GM19324 (cell line): ENCODE results near the gene GAL3ST2.
A peak's percentile ranks its signal among the peaks of the same experiment; 100 is the strongest.

Experiments
- ATAC-seq: cut with Tn5 transposase; IDR thresholded peaks from one replicate; pipeline ENCODE4 v1.9.1; 2021; ENCODE audit warnings: mild to moderate bottlenecking, moderate library complexity; ENCODE audit not compliant: unreplicated experiment, low FRiP score

GAL3ST2 gene

DNA sequence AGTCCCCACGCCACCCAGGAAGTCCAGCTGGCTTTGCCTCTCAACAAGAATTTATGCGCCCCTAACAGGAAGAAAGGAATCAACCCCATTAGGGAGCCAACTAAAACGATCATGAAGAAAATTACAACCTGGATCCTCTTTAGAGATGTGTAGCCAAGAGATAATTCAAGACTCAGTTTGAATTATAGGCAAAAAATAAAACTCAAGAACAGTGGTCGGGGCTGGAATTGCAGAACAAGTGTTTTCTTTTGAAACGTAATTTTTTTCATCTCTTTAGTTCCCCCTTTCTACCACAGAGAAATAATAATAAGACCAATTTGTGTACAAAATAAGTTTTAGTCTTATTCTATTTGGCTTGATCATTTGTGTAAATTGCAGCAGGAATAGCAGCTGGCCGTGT is 59.7 kb downstream of the GAL3ST2 start:
- no peak for ATAC-seq

DNA sequence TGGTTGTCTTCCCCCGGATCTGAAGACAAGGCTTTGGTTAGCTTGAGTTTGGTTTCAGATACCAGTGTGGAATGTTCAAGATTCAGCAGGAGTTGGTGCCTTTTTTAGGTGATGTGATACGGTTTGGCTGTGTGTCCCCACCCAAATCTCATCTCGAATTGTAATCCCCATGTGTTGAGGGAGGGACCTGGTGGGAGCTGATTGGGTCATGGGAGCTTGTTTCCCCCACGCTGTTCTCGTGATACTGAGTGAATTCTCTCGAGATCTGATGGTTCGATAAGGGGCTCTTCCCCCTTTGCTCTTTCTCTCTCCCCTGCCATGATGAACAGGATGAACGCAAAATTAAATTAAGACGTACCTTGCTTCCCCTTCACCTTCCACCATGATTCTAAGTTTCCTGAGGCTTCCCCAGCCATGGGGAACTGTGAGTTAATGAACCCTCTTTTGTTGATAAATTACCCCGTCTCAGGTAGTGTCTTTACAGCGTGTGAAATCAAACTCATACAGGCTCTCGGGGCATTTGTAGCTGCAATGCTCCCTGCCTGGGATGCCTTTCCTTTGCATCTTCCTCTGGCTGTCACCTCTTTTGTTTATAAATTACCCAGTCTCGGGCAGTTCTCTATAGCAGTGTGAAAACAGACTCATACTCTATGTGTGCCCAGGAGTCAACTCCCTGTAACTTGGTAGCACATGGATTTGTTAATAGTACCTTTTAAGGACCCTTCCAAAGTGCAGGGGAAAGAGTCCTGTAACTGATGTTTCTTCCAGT is 60.8 kb downstream of the GAL3ST2 start:
- ATAC-seq = no peak

DNA sequence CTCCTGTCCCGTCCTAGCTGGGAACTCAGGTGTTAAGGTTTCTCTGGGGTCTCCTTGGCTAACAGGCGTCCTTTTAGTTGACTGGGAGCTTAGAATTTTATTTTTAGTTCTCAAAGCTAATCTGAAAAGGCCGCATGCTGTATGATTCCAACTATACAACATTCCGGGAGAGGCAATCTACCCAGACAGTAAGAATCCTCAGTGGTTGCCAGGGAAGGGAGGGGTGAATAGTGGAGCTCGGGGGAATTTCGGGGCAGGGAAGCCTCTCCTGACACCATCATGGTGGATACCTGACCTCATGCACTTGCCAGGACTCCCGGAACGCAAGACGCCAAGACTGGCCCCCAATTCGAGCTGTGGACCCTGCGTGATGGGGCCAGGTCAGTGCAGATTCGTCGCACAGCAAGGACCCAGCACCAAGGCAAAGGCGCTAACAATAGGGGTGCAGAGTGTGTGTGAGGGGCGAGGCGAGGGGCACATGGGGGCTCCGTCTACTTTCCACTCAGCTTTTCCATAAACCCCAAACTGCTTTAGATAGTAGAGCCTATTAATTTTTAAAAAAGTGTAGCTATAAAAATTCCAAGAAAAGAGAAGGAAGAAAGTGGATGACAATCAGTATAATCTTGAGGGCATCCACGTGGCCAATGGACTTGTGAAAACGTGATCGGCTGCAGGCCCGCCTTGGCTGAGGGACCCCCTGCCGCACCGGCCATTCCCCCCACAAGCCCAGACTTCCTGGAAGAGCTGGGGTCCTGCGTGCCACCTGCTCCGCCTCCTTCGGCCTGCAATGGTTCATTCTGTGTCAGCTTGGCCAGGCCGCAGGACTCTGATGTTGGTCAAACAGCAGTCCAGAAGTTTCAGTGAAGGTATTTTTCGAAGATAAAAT is 64.8 kb downstream of the GAL3ST2 start:
- ATAC-seq = no peak

DNA sequence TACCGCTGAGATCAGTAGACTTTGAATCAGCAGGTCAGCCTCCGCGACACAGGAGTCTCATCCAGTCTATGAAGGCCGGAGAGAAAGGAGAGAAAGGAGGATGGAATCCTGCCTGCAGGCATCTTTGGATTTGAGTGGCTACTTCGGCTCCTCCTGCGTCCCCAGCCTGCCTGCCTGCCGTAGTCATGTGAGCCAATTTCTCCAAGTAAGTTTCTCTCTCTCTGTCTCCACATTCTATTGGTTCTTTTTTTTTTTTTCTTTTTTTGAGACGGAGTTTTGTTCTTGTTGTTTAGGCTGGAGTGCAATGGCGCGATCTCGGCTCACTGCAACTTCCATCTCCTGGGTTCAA is 65.4 kb downstream of the GAL3ST2 start:
- no peak for ATAC-seq

DNA sequence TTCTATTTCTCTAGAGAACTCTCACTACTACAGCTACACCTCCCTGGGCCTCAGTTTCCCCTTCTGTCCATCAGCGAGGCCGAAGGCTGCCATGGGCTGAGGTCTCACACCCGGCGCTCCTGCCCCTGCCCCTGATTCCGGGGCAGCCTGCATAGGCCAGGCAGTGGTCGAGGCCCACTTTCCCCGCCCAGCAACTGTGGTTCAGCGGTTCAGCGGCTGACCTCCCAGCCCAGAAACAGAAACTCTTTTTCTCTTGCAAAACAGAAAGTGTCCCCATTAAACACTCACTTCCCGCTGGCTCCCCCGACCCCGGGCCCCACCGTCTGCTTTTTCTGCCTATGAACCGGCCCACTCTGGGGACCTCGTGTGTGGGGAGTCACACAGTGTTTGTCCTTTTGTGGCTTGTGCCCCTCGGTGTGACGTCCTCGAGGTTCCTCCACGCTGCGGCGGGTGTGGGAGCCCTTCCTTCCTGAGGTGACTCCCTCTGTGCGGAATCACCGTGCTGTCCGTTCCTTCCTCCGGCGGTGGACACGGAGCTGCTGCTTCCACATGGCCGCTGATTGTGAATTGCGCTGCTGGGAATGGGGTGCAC is 66.1 kb downstream of the GAL3ST2 start:
- ATAC-seq = no peak

DNA sequence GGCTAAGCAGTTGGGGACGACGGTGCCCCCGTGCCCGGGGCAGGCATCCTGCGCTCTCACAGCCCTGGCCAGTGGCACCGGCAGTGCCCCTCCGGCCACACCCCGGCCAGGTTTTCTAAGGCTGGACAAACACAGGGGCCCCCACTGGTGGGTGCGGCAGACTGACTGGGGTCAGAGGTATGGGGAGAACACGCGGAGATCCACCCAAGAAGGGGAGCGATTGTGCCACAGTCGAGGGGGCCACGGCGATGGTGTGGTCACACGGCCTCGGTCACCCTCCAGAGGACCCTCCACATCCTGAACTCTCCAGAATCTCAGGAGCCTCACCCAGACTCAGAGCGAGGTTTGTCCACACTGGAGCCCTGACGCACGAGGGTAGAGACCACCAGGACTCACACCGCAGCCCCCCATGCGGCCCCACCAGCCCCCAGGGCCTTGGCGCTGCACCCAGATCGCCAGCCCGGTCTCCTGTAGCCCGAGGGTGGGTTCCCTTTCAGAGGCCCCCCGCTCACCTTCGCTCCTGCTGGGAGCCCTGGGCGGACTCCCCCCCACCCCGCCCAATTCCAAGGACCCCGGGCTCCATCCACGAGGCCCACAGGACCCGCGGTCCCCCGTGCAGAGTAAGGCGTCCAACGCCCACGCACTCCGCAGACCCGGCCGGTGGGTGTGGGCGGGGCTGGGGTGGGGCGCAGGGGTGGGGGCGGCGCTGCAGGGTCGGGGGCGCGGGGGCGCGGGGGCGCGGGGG is 66.9 kb downstream of the GAL3ST2 start:
- ATAC-seq = no peak

DNA sequence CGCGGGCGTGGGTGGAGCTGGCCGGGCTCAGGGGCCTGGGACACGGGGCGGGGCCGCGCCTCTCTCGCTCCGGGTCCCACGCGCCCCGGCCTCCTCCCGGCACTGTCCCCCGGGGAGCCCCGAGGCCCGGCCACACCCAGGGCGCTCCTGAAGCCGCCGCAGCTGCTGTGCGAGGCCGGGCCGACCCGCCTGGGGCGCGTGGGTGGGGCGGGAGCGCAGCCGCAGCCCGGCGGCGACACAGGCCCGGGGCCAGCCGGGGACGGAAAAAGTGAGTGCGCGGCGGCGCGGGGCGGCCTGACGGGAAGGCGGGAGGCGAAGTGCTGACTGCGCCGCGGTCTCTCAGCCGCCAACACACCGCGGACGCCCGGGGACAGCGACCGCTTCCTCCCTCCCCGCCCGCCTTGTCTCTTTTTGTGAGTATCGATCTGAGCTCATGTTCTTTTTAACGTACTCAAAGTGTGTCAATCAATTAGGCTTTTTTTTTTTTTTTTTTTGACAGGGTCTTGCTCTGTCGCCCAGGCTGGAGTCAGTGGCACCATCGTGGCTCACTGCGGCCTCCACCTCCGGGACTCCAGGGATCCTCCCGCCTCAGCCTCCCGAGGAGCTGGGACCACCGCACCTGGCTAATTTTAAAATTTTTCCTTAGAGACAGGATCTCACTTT is 67.6 kb downstream of the GAL3ST2 start:
- peak; percentile 51 for ATAC-seq

DNA sequence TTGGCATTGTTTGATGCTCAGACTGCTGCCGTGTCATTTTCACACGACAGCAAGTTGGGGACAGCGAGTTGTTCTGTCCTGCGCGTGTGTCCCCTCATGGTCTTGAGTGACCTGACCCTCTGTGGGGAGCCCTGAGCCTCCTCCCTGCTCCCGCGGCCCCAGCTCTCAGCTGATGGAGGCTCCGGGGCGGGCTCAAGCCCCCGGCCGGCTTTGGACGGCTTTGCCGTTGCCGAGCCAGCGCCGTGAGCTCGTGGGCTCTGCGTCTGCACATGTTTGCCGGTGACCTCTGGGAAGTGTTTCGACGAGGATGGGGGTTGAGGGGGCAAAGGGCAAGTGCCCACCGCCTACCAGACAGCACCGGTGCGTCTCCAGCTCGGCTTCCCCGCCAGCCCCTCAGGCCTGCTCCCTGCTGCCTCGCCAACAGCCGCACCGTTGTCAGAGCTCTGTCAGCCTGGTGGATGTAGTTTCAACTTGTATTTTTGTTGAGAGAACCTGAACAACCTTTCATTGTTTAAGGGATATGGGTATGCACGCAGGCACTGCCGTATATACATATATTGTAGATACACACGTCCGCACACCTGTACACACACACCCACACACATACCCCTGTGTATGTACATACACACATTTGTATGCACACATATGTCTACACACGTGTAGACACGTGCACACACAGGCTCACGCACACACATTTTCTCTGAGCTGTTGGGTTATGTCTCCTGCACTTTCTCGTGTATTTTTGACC is 68.4 kb downstream of the GAL3ST2 start:
- ATAC-seq = no peak

DNA sequence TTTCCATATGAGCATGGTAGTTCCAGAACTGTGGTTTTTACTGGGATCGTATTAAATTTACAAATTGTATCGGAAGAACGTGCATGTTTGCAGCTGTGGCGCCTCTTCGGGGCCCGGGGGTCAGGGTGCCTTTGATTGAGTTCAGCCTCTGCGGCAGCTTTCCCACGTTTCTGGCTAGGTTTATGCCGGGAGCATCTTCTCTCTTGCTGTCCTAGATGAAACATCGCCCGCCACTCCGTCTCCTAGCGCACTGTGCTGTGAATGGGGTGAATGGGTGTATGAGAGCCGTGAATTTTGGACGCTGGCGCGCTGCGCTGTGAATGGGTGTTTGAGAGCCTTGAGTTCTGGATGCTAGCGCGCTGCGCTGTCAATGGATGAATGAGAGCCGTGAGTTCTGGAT is 69.8 kb downstream of the GAL3ST2 start:
- ATAC-seq = no peak

DNA sequence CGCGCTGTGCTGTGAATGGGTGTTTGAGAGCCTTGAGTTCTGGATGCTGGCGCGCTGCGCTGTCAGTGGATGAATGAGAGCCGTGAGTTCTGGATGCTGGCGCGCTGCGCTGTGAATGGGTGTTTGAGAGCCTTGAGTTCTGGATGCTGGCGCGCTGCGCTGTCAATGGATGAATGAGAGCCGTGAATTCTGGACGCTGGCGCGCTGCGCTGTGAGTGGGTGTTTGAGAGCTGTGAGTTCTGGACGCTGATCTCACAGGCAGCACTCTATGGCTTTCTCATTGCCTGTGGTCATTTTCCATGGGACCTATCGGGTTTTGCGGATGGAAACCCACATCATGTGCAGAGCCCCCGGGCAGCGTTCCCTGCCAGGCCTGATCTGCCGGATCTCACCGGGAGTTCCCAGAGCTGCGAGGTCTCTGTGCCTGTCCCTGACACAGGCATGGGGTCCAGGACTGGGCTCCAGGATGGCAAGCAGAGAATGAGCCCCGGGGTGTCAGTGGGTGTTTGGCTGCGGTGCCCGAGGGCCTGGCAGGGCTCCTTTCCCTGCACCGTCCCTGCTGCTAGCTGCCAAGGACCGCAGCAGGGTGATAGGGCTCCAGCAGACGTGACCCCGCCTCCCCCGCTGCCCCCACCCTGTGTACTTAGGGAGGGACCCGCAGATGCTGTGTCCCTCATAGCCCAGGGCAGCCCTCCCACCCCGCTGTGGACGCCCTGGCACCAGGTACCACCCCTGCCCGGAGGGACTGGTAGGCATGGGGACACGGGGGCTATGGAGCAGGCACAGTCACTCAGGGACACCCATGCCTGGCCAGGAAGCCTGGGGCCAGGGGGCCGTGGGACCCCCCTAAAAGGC is 72.4 kb downstream of the GAL3ST2 start:
- no peak for ATAC-seq

DNA sequence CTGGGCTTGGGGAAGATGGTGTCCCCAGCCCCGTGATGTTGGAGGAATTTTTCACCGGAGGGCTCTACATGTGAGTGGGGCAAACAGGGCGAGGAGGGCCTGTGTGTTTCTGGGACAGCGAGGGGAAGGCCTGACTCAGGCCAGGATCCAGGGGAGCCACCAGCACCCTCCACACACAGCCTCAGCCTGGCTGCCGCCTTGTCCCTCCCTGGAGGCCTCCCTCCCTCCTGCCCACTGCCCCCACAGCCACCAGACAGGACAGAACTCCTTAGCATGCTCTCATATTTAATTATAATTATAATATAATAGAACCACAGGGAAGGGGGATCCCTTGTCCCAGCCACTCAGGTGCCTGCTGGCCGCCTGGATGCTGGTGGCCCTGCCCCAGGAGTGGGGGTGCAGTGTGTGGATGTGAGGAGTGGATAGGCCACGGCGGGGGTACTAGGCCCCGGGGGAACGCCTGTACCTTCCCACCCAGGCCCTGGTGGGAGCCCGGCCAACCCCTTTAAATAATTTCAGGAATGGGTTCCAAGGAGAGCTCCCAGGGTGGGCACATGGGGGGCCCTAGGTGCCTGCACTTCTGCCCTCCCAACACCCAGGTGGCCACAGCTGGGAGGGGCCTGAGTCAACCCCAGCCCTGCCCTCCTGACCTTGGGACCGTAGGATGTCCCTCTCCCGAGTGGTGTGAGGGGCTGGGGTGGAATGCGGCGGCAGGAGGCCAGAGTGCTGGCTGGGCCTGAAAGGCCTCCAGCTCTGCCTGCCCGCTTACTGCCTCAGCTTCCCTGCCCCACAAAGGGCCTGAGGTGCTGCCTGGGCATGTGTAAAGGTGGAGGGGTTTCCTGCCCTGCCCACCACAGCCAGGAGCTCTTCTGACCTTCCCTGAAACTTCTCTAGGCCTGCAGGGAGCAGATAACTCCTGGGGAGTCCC is 73.3 kb downstream of the GAL3ST2 start:
- ATAC-seq = no peak

DNA sequence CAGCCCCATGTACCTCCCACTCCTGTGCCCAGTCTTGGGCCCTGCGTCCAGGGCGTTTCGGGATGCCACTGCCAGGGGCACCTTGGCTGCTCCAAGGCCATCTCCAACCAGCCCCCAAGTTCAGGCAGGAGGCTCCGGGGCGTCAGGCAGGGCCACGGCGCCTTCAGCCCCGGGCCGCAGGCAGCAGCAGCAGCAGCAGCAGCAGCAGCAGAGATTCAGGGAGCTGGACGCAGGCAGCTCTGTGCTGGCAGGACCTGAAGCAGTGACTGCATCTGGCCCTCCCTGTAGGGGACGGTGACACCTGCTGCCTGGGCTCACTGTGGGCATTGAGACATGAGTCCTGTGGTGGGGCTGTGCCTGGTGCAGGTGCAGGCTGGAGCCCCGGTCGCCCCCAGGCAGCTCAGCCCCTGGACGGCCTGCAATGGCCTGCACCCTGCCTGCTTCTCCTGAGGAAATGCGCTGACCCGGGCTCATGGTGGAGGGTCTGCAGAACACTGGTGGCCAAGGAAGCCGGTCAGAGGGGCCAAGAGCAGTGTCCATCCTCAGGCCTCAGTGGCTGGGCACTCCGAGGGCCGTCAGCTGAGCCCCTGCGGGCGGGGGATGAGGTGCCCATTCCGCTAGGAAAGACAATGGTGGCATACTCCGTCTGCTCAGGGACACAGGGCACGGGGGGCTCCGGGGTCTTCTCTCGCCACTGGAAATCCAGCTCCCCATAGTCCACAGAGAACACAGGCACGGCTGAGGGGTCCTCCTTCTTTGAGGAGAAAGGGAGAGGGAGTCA is 74.1 kb downstream of the GAL3ST2 start:
- ATAC-seq = no peak

DNA sequence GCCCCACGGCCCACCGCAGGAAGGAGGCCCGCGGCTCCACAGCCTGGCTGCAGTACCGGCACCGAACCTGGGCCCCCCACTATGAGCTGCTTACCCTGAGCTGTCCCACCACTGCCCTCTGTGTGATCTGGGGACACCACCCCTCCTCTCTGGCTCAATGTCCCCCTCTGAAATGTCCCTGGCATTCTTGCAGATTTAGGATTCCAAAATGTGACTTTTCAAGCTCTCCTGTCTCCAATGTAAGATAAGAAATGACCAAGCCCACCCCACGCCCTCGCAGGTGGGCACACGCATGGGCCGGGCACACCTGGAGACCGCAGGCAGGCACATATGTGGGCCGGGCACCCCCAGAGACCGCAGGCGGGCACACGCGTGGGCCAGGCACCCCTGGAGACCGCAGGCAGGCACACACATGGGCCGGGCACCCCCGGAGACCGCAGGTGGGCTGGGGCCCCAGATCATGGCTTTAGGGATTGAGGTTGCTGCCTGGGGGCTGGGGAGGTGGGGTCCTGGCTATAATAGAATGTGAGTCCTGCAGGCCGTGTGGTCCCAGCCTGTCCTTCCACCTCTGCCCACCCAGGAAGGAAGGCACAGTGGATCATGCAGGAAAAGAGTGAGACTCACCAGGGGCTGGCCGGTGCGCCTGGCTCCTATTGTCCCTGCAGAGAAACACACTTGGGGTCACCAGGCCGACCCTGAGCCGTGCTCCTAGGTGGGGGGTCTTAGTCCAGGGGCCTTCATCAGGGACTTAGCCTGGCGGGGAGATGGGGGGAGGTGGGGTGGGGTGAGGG is 74.9 kb downstream of the GAL3ST2 start:
- ATAC-seq = no peak

DNA sequence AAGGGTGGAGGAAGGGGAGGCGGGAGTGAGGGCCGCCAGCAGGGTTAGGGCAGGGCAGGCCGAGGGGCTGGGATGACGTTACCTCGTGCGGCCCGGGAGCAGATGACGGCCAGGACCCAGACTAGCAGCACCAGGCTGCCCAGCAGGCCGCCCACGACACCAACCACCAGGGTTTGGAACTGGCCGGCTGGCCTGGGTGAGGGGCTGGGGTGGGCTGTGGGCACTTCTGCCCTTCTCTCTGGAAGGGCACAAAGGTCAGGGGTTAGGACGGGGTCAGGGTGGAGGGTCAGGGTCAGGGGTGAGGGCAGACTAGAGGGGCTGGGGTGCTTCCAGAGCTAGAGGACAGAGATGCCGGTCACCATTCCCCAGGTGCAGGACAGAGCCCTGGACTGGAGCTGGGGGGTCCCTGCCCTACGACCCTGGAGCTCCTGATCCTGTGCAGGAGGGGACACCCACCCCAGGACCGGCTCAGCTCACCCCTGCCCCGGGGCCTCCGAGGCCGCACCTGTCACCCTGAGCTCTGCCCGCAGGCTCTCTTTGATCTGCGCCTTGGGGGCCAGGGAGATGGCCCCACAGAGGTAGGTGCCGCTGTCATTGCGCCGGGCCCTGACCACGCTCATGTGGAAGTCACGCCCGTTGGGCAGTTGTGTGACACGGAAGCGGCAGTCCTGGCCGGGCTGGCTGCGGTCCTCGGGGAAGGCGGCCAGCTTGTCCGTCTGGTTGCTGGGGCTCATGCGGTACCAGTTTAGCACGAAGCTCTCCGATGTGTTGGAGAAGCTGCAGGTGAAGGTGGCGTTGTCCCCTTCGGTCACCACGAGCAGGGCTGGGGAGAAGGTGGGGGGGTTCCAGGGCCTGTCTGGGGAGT is 75.7 kb downstream of the GAL3ST2 start:
- ATAC-seq = no peak

DNA sequence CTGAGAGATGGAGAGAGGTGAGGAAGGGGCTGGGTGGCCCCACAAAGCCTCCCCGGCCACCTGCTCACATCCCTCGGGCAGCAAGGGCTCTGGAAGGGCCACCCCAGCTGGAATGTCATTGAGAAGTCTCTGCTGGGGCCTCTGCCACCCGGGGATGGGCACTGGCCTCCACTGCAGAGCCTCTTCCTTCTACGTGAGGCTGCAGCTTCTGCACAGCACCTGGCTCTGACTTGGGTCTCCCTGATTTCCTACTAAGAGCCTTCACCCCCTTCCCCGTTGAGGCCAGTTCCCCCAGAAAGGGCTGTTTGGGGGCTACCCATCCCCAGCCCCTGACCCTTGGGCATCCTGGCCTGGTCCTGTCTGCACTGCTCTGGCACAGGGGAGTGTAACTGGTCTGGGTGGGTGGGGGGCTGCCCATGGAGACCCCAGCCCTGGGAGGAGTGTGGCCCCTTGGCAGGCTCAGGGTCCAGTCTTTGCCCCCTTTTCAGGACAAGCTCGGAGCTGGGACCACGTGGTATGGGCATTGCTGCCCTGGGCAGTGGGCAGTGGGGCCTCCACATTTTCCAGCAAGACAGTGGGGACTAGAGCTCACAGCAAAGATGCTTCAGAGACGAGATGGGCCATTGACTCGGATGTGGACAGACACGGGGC is 76.5 kb downstream of the GAL3ST2 start:
- no peak for ATAC-seq
